GM12875 (cell line): ENCODE results near the gene BRD4.
"Not testable (repeated sequence)": the region's sequence is repeated elsewhere in the genome, so short reads cannot be mapped to it uniquely, and the experiment has no call there.

Experiments
- H3K4me3 ChIP-seq: one replicate; pipeline ENCODE4 v1.5.1; 2011; ENCODE audit warnings: low read depth, low read length, control low read depth
- TF ChIP-seq, protein P1 (sequence below): IDR thresholded peaks from 2 replicates; pipeline ENCODE4 v1.5.1; 2011; ENCODE audit warnings: low read depth, mild to moderate bottlenecking, control low read depth, inconsistent platforms, low read length, moderate library complexity, borderline replicate concordance; ENCODE audit not compliant: insufficient read depth

The BRD4 gene

DNA sequence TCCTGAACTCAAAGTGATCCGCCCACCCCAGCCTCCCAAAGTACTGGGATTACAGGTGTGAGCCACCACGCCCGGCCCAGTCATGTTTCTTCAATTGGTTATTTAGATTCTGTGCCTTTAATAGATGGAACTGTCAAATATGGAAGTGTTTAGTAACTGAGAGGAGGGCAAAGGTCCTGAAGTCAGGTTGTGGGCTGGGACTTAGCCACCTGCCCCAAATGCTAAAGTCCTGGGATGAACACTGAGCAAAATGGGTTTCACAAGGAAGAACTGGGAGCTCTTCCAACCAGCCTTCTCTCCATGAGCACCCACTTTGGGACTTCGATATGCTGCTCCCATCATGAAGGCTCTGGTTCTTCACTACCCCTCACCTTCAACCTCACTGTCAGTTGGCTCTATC is 25.6 kb upstream of the BRD4 start:
- TF ChIP-seq, protein P1, sequence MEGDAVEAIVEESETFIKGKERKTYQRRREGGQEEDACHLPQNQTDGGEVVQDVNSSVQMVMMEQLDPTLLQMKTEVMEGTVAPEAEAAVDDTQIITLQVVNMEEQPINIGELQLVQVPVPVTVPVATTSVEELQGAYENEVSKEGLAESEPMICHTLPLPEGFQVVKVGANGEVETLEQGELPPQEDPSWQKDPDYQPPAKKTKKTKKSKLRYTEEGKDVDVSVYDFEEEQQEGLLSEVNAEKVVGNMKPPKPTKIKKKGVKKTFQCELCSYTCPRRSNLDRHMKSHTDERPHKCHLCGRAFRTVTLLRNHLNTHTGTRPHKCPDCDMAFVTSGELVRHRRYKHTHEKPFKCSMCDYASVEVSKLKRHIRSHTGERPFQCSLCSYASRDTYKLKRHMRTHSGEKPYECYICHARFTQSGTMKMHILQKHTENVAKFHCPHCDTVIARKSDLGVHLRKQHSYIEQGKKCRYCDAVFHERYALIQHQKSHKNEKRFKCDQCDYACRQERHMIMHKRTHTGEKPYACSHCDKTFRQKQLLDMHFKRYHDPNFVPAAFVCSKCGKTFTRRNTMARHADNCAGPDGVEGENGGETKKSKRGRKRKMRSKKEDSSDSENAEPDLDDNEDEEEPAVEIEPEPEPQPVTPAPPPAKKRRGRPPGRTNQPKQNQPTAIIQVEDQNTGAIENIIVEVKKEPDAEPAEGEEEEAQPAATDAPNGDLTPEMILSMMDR, result no peak
- H3K4me3 ChIP-seq, result no peak overlapping the region

DNA sequence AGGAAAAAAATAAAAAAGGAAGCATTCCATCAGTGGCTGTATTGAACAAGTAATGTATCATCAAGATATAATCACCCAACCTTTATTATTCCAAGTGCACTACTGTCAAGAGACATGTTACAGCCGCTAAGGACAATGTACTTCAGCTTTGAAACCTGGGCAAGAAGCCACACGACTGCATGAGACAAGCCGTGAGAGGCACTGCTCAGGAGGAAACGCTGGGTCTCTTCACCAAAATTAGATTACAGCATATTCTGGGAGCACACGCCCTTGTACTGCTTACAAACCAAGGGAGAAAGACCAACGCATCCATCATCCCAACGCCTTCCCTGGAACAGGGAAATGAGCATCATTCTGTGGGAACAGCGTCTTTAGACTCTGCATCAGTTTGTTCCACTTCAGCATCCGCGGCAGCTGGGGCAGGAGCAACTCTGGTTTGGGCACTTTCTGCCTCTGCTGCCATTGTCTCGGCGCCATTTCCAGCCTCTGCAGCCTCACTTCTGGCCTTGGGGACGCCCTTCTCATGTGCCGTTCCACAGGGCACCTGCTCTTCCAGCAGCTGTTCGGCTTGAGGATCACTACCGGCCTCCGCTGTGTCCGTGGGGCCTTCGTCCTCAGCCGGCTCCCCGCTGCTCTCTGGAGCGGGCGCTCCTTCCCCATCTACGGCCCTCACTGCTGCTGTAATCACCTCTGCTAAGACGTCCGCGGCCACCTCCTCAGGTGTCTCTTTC is 22.4 kb upstream of the BRD4 start:
- no peak overlapping the region for H3K4me3 ChIP-seq
- TF ChIP-seq, protein P1, result no peak

DNA sequence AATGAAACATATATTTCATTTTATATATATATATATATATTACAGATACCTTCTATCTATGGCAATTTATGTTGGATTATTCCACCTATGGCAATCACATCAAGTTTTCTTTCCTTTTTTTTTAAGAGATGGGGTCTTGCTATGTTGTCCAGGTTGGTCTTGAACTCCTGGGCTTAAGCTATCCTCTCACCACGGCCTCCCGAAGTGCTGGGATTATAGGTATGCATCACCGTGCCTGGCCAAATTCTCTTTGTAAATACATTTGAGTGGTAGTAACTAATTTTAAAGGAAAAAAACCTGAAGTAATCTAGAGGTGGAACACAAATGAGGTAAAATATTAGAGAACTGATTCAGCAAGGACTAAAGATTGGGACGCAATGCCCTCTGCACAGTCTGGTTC is 21.6 kb upstream of the BRD4 start:
- TF ChIP-seq, protein P1, result no peak
- no peak overlapping the region for H3K4me3 ChIP-seq

DNA sequence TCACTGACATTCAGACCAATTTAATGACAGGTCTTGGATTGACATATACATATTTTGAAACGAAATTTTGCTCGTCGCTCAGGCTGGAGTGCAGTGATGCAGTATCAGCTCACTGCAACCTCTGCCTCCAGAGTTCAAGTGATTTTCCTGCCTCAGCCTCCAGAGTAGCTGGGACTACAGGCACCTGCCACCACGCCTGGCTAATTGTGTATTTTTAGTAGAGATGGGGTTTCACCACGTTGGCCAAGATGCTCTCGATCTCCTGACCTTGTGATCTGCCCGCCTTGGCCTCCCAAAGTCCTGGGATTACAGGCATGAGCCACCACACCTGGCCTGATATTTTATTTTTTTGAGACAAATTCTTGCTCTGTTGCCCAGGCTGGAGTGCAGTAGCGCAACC is 20.2 kb upstream of the BRD4 start:
- H3K4me3 ChIP-seq, result not testable (repeated sequence)

DNA sequence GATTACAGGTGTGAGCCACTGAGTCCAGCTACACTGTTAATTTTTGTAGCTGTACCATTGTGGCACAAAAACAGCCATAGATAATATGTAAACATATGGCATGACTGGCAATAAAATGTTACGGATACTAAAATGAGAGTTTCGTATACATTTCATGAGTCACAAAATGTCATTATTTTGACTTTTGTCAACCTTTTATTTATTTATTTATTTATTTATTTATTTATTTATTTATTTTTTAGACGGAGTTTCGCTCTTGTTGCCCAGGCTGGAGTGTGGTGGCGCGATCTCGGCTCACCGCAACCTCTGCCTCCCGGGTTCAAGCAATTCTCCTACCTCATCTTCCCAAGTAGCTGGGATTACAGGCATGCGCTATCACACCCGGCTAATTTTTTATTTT is 9.0 kb upstream of the BRD4 start:
- not testable (repeated sequence) for H3K4me3 ChIP-seq

DNA sequence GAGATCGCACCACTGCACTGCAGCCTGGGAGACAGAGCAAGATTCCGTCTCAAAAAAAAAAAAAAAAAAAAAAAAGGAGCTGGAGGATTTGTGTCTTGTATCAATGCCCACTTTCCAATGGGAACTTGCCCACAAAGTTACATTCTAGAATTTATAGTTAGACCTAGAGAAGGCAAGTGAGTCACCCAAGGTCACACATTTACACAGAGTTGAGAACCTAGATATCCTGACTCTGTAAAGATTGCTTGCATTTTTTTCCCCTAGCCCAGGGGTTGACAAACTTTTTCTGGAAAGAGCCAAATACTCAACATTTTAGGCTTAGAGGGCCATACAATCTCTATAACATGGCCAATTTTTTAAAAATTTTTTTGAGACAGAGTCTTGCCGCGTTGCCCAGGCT is 7.7 kb upstream of the BRD4 start:
- no peak overlapping the region for H3K4me3 ChIP-seq
- TF ChIP-seq, protein P1, result no peak

DNA sequence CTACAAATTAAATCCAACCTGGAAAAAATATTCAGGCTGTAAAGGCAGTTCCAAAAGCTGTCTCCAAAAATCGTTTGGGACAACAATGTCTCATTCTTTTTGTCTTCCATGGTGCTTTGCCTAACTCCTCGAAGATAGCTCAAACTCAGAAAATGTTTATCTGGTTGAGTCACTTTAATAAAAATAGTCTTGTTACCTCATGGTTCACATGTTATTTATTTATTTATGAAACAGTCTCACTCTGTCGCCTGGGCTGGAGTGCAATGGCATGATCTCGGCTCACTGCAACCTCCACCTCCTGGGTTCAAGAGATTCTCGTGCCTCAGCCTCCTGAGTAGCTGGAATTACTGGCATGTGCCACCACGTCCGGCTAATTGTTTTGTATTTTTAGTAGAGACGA is 4.9 kb upstream of the BRD4 start:
- no peak overlapping the region for H3K4me3 ChIP-seq
- TF ChIP-seq, protein P1, result no peak

DNA sequence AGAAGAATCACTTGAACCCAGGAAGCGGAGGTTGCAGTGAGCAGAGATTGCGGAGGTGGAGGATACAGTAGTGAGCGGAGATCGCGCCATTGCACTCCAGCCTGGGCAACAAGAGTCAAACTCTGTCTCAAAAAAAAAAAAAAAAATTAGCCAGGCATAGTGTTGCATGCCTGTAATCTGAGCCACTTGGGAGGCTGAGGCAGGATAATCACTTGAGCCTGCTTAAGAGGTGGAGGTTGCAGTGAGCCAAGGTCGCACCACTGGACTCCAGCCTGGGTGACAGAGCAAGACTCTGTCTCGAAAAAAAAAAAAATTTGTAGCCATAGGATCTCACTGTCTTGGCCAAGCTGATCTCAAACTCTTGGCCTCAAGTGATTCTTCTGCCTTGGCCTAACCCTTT is 3.7 kb upstream of the BRD4 start:
- not testable (repeated sequence) for H3K4me3 ChIP-seq

DNA sequence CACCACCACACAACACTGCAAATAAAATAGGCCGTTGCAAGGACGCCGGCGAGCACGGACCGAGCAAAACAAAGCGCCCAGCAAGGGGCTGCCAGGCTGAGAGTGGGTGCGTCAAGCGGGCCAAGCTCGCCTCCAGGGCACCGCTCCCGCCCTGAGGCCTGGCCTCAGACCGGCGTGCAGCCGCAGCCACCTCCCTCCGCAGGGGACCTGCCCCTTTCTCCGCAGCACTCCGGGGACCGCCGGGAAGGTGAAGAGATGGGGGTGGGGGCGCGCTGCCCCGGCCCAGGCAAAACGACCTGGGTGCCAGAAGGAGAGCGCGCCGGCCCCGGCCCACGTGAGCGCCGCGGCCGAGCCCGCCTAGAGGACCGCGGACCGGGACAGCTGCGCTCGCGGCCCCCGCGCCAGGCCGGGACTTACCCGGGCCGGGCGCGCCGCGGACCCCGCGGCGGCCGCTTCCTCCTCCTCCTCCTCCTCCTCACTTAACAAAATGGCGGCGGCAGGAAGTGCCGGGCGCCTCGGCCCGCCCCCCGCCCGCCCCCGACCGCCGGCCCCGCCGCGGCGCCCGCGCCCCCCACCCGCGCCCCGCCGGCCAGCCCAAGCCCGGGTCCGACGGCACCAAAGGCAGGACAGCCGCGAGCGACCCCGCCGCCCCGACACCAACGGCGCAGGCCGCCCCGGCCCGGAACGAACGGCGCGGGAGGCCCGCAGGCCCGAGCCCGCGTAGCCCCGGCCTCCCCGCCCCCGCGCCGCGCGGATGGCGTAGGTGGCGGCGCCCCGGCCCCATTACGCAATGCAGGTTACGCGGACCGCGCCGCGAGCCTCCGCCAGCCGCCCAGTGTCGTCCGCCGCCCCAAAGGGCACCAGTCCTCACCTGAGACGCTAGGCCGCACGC is 674 bp downstream of the BRD4 start:
- TF ChIP-seq, protein P1, result no peak
- H3K4me3 ChIP-seq, result peak overlapping the region; percentile 97
